Transverse colon (tissue), 4 donors: ENCODE data around the gene ATP2B3.

Source experiments
- CTCF ChIP-seq, 5 experiments: fragments of 200-600 bp in 3 of 5; fragments of 450-650 bp in 2 of 5; sonication (generic) in 3 of 5; IDR thresholded peaks; 1 replicate in 2 of 5; 2 replicates in 3 of 5; pipeline ENCODE4 v1.5.1; 2016 to 2017; ENCODE audit warnings: antibody characterized with exemption in 5 of 5, inconsistent platforms in 3 of 5, mild to moderate bottlenecking in 2 of 5, moderate library complexity in 1 of 5
- EP300 ChIP-seq: sonication (generic); formaldehyde crosslinking; IDR thresholded peaks from one replicate; pipeline ENCODE4 v1.6.1; 2017; ENCODE audit warnings: antibody characterized with exemption, low read depth
- POLR2A ChIP-seq: fragments of 450-650 bp; IDR thresholded peaks from one replicate; pipeline ENCODE4 v1.6.1; 2016; ENCODE audit warnings: antibody characterized with exemption, mild to moderate bottlenecking, moderate library complexity
- POLR2AphosphoS5 ChIP-seq, 3 donors: sonication (generic); formaldehyde crosslinking; IDR thresholded peaks; one replicate each; pipeline ENCODE4 v1.6.1; 2016; ENCODE audit warnings: antibody characterized with exemption in 3 of 3

GRCh38 chrX:153491918-153492317 is 25.5 kb upstream of the ATP2B3 start:
- no peak for TF ChIP-seq POLR2A
- no peak for TF ChIP-seq CTCF (IDR thresholded peaks at IDR 0.05)
- TF ChIP-seq POLR2AphosphoS5 (IDR thresholded peaks at IDR 0.05) = no peak
- TF ChIP-seq EP300 = no peak
